HG02763 (cell line): ENCODE results near the gene SDHB.

ENCODE experiments used
- ATAC-seq: cut with Tn5 transposase; IDR thresholded peaks from one replicate; pipeline ENCODE4 v1.9.1; 2021; ENCODE audit warnings: mild to moderate bottlenecking, moderate library complexity; ENCODE audit not compliant: unreplicated experiment

The SDHB gene

DNA sequence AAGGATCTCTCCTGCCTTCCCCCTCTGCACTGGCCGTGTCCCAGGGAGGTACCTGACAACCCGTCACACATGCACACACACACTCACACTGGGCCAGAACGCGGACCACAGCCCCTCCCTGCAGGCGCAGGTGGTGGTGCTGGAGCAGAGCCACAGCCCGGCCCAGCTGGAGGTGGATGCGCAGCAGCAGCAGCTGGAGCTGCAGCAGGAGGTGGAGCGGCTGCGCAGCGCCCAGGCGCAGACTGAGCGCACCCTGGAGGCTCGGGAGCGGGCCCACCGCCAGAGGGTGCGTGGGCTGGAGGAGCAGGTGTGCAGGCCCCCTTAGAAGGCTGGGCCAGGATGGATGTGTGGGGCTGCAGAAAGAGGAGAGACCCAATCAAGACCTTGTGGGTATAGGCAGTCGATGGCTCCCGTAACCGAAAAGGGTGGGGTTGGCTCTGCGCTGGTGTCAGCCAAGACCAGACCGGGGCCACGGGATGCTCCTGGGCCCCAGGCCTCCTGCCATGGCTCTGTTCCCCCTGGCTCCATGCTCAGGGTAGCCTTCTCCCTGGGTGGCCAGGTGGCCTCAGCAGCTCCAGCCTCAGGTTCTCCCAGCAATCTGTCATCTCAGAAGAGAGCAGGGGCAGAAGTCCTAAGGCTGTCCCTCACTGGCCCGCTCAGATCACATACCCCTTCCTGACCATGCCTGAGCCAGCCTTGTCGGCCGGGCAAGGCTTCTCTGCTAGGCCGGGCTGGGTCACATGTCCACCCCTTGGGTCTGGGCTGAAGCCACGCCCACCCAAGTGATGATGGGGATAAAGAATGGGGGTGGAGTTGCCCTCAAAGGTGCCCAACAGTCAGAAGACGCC lies 82.3 kb downstream of the SDHB start:
- no peak for ATAC-seq

DNA sequence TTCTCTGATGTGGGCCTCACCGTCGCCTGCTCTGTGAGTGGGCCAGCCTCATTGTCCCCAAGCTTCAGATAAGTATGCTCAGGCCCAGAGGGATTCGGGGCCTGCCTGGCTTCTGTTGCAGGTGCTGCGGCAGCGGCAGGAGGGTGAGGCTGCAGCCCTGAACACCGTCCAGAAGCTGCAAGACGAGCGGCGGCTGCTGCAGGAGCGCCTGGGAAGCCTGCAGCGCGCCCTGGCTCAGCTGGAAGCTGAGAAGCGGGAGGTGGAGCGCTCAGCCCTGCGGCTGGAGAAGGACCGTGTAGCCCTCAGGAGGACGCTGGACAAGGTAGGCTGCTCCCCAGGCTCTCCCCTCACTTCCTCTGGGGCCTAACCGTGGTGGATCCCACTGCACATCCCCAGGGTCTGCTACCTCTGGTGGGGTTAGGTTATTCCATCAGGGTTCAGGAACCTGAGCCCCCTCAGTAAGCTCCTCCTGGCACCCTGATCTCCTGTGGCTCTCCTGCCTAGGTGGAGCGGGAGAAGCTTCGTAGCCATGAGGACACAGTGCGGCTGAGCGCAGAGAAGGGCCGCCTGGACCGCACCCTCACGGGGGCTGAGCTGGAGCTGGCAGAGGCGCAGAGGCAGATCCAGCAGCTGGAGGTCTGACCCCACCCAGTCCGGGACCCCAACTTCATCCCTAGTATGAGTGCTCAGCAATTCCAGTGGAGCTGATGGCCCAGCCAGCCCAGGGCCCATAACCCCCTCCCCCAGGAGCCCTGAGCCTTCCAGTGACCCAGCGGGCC lies 83.5 kb downstream of the SDHB start:
- no peak for ATAC-seq

DNA sequence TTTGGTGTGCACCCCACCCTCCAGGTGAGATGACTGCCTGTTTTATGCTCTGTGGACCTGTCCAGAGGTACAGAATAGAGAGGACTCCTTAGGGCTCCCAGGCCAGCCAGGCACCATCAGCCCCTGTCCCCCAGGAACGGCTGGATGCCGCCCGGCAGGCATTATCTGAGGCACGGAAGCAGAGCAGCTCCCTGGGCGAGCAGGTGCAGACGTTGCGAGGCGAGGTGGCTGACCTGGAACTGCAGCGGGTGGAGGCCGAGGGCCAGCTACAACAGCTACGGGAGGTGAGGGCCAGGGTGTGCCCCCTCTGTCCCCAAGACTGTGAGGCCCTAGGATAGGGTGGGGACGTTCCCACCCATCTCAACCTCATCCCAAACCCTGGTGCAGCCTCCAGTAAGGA lies 84.2 kb downstream of the SDHB start:
- ATAC-seq = no peak

DNA sequence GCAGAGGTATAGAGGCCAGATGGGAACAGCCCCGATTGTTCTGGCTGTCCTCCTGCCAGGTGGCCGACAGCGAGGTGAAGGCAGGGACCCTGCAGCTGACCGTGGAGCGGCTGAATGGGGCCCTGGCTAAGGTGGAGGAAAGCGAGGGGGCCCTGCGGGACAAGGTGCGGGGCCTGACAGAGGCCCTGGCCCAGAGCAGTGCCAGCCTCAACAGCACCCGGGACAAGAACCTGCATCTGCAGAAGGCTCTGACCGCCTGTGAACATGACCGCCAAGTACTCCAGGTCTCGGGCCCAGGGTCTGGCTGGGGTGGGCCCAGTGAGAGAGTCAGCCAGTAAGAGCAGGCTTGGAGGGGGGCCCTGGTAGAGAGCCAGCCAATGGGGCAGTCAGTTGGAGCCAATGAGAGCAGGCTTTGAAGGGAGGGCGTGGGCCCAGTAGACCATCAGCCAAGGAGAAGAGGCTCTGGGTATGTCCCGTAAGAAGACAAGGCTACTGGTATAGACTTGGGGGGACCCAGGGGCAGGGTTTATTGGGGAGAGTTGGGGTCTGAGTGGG lies 84.7 kb downstream of the SDHB start:
- no peak for ATAC-seq
